ENCODE data around the gene SOAT2.
A peak's percentile ranks its signal among the peaks of the same experiment; 100 is the strongest.
"Not testable (repeated sequence)": the region's sequence is repeated elsewhere in the genome, so short reads cannot be mapped to it uniquely, and the experiment has no call there.

SOAT2 gene

GRCh38 chr12:53086361-53086760, 16.9 kb upstream of the SOAT2 start:
- no peak for DNase-seq

GRCh38 chr12:53090105-53090504, 13.2 kb upstream of the SOAT2 start:
- no peak for DNase-seq

GRCh38 chr12:53090554-53090953, 12.7 kb upstream of the SOAT2 start:
- no peak for DNase-seq

- no peak for DNase-seq
Measured at GRCh38 chr12:53091756-53092155, 11.5 kb upstream of the SOAT2 start.

- DNase-seq = peak in 1 of 2 donors; percentile 26
Measured at GRCh38 chr12:53093777-53094393, 9.4 kb upstream of the SOAT2 start.

- DNase-seq = no peak
Measured at GRCh38 chr12:53094394-53094787, 8.9 kb upstream of the SOAT2 start.

- DNase-seq = not testable (repeated sequence)
Measured at GRCh38 chr12:53094796-53095595, 8.3 kb upstream of the SOAT2 start.

GRCh38 chr12:53095596-53095895, 7.7 kb upstream of the SOAT2 start:
- DNase-seq = not testable (repeated sequence)

- DNase-seq = no peak
Measured at GRCh38 chr12:53096089-53096741, 7.1 kb upstream of the SOAT2 start.

GRCh38 chr12:53096759-53097158, 6.5 kb upstream of the SOAT2 start:
- no peak for DNase-seq

- DNase-seq = no peak
Measured at GRCh38 chr12:53097207-53097563, 6.1 kb upstream of the SOAT2 start.

GRCh38 chr12:53097564-53098353, 5.5 kb upstream of the SOAT2 start, which contains the start of gene IGFBP6:
Gene IGFBP6 (plus strand): TSS chr12:53097667. CDS start chr12:53097718, 51 bp downstream.
- DNase-seq = peak; percentile 42 to 61

GRCh38 chr12:53098354-53098981, 4.8 kb upstream of the SOAT2 start:
- DNase-seq = no peak

- peak; percentile 85 to 89 for DNase-seq
Measured at GRCh38 chr12:53099071-53099882, 4.0 kb upstream of the SOAT2 start.

GRCh38 chr12:53100466-53101151, 2.7 kb upstream of the SOAT2 start:
- no peak for DNase-seq

- DNase-seq = no peak
Measured at GRCh38 chr12:53101266-53101665, 2.0 kb upstream of the SOAT2 start.

- DNase-seq = no peak
Measured at GRCh38 chr12:53101931-53102781, 1.1 kb upstream of the SOAT2 start.

- peak in 1 of 2 donors; percentile 38 for DNase-seq
Measured at GRCh38 chr12:53103860-53104305, 597 bp downstream of the SOAT2 start.

- DNase-seq = no peak
Measured at GRCh38 chr12:53105256-53105655, 2.0 kb downstream of the SOAT2 start.
